Colonic mucosa (tissue), 4 donors: ENCODE measurements around the gene GM2A. TPM values are rescaled to one million over a fixed set of nuclear protein-coding genes. Genes with fewer than 3 reads are reported as not detected.
A peak's percentile ranks its signal among the peaks of the same experiment; 100 is the strongest.

Source experiments
- DNase-seq: peaks from one replicate; pipeline ENCODE4 v3.0.0-alpha.2; 2020
- H3K27ac ChIP-seq: fragments of 200-600 bp; one replicate; pipeline ENCODE4 v1.8.0; 2021
- H3K27me3 ChIP-seq: fragments of 200-600 bp; one replicate; pipeline ENCODE4 v1.8.0; 2021
- H3K36me3 ChIP-seq: fragments of 200-600 bp; one replicate; pipeline ENCODE4 v1.8.0; 2021
- H3K4me1 ChIP-seq: fragments of 200-600 bp; one replicate; pipeline ENCODE4 v1.8.0; 2021; ENCODE audit warnings: mild to moderate bottlenecking
- H3K4me3 ChIP-seq: fragments of 200-600 bp; one replicate; pipeline ENCODE4 v1.8.0; 2021
- H3K9ac ChIP-seq, 2 donors: one replicate each; pipeline ENCODE4 v1.7.0; 2013; ENCODE audit warnings: control low read depth in 2 of 2, low read depth in 2 of 2, low read length in 2 of 2
- H3K9me3 ChIP-seq: fragments of 200-600 bp; one replicate; pipeline ENCODE4 v1.8.0; 2021
- intact Hi-C: fragments of 100-400 bp; cut with DNase I; formaldehyde crosslinking; loops from one replicate; pipeline ENCODE4 v1.14.1; 2022
- total RNA-seq, 2 donors: library from RNA; stranded (reverse); fragmentation: NEBNext Ultra II Directional in 1 of 2; extraction: Animal tissue kit (Norgen Biotek cat#: 25700) in 1 of 2; gene quantifications; one replicate each; pipeline ENCODE4 v1.2.1, GENCODE V29; 2021
- TF ChIP-seq, protein P1 (sequence below): fragments of 200-600 bp; IDR thresholded peaks from one replicate; pipeline ENCODE4 v1.8.0; 2022; ENCODE audit warnings: antibody characterized with exemption, mild to moderate bottlenecking
- donor health status: healthy.
- donor health status: DM: no; HTN: no; CAD: no.
- donor health status: DM: no; HTN: no; CAD: no.

Gene GM2A
- total RNA-seq, 2 donors from 2014 or later, result 22.0 to 27.2 TPM

DNA sequence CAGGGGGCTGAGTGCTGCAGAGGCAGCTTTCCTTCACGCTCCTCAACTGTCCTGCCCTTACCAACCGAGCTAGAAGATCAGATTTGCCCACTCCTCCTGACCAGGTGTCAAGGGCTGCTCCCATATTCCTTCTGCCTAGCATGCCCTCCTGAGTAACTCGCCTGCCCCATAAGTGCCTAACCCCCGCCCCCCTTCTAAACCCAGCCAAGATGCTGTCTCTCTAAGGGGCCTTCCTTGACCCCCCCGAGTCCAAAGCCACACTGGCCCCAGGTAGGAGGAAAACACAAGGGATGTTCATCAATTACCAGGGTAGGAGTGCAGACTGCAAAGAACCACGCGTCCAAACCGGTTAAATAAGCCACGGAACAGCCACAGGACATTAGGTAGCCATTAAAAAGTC is 33.8 kb upstream of the GM2A start:
- H3K9me3 ChIP-seq, result no peaks in the 10 kb centered on the region
- H3K4me3 ChIP-seq, result no peak overlapping the region
- H3K36me3 ChIP-seq, result no peaks in the 10 kb centered on the region
- H3K27ac ChIP-seq, result no peak overlapping the region
- no peaks in the 10 kb centered on the region for H3K4me1 ChIP-seq
- H3K9ac ChIP-seq, result peak overlapping the region in 1 of 2 donors; percentile 0
- DNase-seq, result no peak
- no peaks in the 10 kb centered on the region for H3K27me3 ChIP-seq
- intact Hi-C loops, result no loop called here
- TF ChIP-seq, protein P1, sequence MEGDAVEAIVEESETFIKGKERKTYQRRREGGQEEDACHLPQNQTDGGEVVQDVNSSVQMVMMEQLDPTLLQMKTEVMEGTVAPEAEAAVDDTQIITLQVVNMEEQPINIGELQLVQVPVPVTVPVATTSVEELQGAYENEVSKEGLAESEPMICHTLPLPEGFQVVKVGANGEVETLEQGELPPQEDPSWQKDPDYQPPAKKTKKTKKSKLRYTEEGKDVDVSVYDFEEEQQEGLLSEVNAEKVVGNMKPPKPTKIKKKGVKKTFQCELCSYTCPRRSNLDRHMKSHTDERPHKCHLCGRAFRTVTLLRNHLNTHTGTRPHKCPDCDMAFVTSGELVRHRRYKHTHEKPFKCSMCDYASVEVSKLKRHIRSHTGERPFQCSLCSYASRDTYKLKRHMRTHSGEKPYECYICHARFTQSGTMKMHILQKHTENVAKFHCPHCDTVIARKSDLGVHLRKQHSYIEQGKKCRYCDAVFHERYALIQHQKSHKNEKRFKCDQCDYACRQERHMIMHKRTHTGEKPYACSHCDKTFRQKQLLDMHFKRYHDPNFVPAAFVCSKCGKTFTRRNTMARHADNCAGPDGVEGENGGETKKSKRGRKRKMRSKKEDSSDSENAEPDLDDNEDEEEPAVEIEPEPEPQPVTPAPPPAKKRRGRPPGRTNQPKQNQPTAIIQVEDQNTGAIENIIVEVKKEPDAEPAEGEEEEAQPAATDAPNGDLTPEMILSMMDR, result no peak

DNA sequence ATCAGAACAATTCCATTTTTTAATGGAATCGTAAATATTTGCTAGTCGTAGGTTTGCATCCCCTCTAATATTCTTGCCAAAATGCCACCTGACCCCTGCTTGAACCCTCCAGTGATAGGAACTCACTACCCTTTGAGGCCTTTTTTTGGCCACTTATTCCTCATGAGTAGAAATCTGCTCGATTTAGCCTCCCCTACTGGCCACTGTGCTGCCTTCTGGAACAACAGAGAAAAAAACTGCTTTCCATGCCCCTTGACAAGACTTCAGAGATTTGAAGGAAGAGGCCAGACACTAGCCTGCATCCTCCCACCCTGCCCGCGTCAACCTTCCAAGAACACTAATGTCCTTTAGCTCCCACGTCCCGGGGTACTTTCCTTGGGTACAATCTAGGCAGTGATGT is 33.2 kb upstream of the GM2A start:
- Histone ChIP-seq H3K36me3 (no peaks in the 10 kb centered on the region), H3K4me1 (no peaks in the 10 kb centered on the region), H3K9ac (no peak overlapping the region), H3K27ac (no peak overlapping the region), H3K27me3 (no peaks in the 10 kb centered on the region), H3K9me3 (no peaks in the 10 kb centered on the region), H3K4me3 (no peak overlapping the region)
- intact Hi-C loops, result no loop called here
- TF ChIP-seq, protein P1, result no peak
- DNase-seq, result no peak

DNA sequence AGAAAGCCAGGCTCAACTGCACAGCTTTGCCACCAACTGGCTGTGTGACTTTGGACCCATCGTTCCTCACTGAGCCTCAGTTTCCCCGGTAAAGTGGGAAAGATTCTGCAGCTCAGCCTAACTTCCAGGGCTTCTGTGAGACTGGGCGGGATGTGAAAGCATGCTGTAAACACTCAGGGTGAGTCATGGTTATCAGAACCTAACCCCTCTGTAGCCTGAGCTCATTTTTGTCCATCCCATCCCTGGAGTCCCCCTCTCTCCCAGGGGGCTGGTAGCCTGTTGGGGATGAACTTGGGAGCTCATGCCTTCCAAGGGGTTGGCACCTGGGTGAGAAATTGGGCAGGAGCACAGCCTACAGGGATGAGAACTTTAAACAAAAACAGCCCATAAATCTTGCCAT is 31.4 kb upstream of the GM2A start:
- TF ChIP-seq, protein P1, result no peak
- Histone ChIP-seq H3K9ac (peak overlapping the region in 1 of 2 donors; percentile 90), H3K4me3 (no peak overlapping the region), H3K27me3 (no peaks in the 10 kb centered on the region), H3K36me3 (no peaks in the 10 kb centered on the region), H3K4me1 (no peaks in the 10 kb centered on the region), H3K27ac (peak overlapping the region; percentile 83), H3K9me3 (no peaks in the 10 kb centered on the region)
- intact Hi-C loops, result no loop called here
- no peak for DNase-seq

GRCh38 chr5:151222054-151222789 is 30.8 kb upstream of the GM2A start:
- Histone ChIP-seq H3K4me1 (no peaks in the 10 kb centered on the region), H3K4me3 (peak overlapping the region; percentile 65)

GRCh38 chr5:151222790-151223446 is 30.1 kb upstream of the GM2A start:
- H3K4me3 ChIP-seq, result peak overlapping the region; percentile 65
- no peaks in the 10 kb centered on the region for H3K27me3 ChIP-seq
- H3K9ac ChIP-seq, result peak overlapping the region; percentile 74 to 90
- peak overlapping the region; percentile 83 for H3K27ac ChIP-seq
- no peaks in the 10 kb centered on the region for H3K9me3 ChIP-seq
- no peaks in the 10 kb centered on the region for H3K36me3 ChIP-seq
- H3K4me1 ChIP-seq, result no peaks in the 10 kb centered on the region
- peak; percentile 52 for DNase-seq
- TF ChIP-seq, protein P1, result no peak
- intact Hi-C loops, result no loop called here

More at GRCh38 chr5:151222054-151222789, 30.8 kb upstream of the GM2A start:
- intact Hi-C loops, result no loop called here
- Histone ChIP-seq H3K27ac (peak overlapping the region; percentile 83), H3K9ac (peak overlapping the region; percentile 41 to 90), H3K27me3 (no peaks in the 10 kb centered on the region), H3K9me3 (no peaks in the 10 kb centered on the region), H3K36me3 (no peaks in the 10 kb centered on the region)
- DNase-seq, result no peak
- TF ChIP-seq, protein P1, result no peak
